Measurements from ENCODE around the gene DIPK2A.

DNA sequence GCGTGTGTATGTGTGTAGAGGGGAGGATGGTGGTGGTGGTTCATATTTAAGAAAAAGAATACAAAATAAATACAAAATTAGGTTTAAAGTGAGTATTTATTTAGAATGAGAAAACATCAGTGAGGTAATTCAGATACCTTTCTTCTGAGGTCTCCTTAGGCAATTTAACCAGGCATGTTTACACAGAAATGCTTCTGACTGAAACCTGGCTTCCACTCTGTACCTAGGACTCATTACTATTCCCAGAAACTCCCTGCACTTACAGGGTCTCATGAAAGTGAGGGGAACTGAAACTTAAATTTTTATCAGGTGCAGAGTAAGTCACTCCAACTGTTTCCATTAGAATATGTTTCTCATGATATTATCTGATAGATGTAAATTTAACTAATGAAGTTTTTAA, 10.3 kb upstream of the DIPK2A start:
- TF ChIP-seq TAF1 (IDR thresholded peaks at IDR 0.05; ENCODE audit: borderline replicate concordance, low read depth, low read length), result no peak
- no peak for TF ChIP-seq POLR2A (IDR thresholded peaks at IDR 0.05; ENCODE audit: low read depth, low read length)
- no peak for TF ChIP-seq POLR2AphosphoS5 (IDR thresholded peaks at IDR 0.05; ENCODE audit: low read depth, low read length)

Measured in GM12892 (cell line).